H7 (cell line): ENCODE data around the gene THBS4. TPM values are rescaled to one million over a fixed set of nuclear protein-coding genes. Genes with fewer than 3 reads are reported as not detected.
A peak's percentile ranks its signal among the peaks of the same experiment; 100 is the strongest.
"Not testable (repeated sequence)": the region's sequence is repeated elsewhere in the genome, so short reads cannot be mapped to it uniquely, and the experiment has no call there.

Experiments used
- DNase-seq: peaks from one replicate; pipeline ENCODE4 v3.0.0; 2012
- H3K27me3 ChIP-seq: 2 replicates; pipeline ENCODE4 v1.6.0; 2011; ENCODE audit warnings: mild to moderate bottlenecking, low read length; ENCODE audit not compliant: control insufficient read depth, insufficient read depth
- H3K36me3 ChIP-seq: replicated peaks from 2 replicates; pipeline ENCODE4 v1.5.1; 2011; ENCODE audit warnings: low read length; ENCODE audit not compliant: control insufficient read depth, insufficient read depth
- H3K4me3 ChIP-seq: 2 replicates; pipeline ENCODE4 v1.5.1; 2011; ENCODE audit warnings: low read depth, mild to moderate bottlenecking, control low read depth, low read length, moderate library complexity; ENCODE audit not compliant: insufficient read depth
- total RNA-seq: library from RNA; depleted of rRNA; stranded (reverse); fragments of >200 nt; shearing (Covaris generic); gene quantifications from 2 replicates; pipeline ENCODE4 v1.2.3, GENCODE V29; 2014

Gene THBS4
- total RNA-seq, 1 experiment from 2014 or later = 3.1 TPM

DNA sequence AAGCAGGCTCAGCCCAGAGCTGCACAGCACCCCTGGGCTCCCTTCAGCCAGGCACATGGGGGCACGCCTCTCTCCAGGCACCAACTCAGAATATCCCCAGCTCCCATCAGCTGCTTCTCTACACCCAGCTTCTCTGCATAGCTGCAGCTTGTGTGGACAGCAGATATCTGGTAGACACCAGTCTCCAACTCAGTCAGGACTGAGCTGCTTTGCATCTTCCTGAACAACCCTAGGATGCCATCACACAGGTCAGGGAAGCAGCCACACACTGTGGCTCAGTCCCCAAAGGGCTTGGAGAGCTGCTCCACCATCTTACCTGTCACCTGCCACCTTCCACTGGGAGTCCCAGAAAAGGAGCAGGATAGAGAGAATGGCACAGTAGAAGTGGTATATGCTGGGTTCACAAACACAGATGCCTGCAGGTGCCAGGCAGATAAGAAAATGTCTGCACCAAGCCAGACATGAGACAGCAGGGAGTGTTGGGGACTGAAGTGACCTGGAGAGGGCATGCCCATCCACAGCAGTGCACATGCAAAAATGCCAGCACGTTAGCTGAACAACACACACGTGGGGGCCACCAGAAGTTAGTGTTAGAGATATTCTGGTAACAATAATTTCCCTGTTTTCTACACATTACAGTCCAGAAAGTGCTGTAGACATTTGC is 42.0 kb downstream of the THBS4 start:
- no peaks in the 10 kb centered on the region; the same call in 1 of the 2 replicates for H3K36me3 ChIP-seq
- no peak for DNase-seq
- no peak overlapping the region for H3K4me3 ChIP-seq
- H3K27me3 ChIP-seq = no peaks in the 10 kb centered on the region

DNA sequence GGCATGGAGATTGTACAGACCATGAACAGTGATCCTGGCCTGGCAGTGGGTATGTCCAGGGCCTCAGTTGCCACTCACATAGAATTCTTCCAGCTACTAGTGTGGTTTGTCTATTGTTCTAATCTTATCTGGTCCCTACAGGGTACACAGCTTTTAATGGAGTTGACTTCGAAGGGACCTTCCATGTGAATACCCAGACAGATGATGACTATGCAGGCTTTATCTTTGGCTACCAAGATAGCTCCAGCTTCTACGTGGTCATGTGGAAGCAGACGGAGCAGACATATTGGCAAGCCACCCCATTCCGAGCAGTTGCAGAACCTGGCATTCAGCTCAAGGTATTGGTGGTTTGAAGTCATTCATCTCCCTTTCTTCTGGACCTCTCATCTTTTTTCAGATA is 43.8 kb downstream of the THBS4 start:
- Histone ChIP-seq H3K36me3 (no peaks in the 10 kb centered on the region), H3K4me3 (no peak overlapping the region), H3K27me3 (no peaks in the 10 kb centered on the region)
- DNase-seq = no peak

- DNase-seq = no peak
- Histone ChIP-seq H3K36me3 (no peaks in the 10 kb centered on the region), H3K27me3 (no peaks in the 10 kb centered on the region), H3K4me3 (no peak overlapping the region)
Measured at GRCh38 chr5:80082281-80082680, 47.1 kb downstream of the THBS4 start.

DNA sequence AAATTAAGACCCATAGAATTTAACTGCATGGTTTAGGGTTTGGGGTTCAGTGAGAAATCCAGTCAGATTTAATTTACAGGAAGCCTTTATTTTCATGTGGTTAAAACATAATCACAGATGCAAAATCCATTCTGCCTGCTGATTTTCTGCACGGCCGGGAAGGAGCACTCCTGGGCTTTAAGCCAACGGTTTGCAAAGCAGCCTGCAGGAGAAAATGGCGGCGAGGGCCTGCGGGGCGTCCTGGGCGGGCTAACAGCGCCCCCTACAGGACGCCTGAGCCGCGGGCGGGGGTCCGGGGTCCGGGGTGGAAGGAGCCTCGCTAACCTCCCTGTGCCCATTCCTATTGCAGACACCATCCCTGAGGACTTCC is 47.6 kb downstream of the THBS4 start:
- H3K4me3 ChIP-seq = no peak overlapping the region
- no peaks in the 10 kb centered on the region for H3K36me3 ChIP-seq
- no peaks in the 10 kb centered on the region for H3K27me3 ChIP-seq
- peak; percentile 96 for DNase-seq

DNA sequence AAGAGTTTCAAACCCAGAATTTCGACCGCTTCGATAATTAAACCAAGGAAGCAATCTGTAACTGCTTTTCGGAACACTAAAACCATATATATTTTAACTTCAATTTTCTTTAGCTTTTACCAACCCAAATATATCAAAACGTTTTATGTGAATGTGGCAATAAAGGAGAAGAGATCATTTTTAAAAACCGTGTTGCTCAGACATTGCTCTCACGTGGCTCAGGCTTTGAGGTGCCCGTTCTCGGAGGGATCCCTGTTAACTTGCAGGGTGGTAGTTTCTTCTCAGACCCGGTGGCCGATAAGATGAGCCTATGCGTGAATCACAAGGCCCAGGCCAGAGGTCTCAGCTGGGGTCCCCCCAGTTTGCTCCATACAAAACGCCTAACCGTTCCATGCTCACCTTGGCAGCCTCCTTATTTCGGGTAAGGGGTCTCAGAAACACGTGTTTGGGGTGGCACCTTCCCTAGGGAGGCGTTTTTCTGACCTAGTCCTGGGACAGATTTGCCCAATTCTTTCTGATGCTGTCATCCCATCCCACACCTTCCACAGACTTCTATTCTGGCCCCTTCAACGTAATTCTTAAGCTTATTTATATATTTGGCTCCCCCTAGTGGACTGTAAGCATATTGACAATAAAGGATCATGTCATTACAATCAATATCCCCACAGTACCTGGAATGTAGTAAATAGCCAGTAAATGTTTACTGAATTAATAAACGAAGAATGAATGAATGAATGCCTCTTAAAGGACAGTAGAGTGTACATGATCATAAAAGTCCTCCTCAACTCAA is 48.1 kb downstream of the THBS4 start:
- peak; percentile 78 for DNase-seq
- Histone ChIP-seq H3K27me3 (no peaks in the 10 kb centered on the region), H3K36me3 (no peaks in the 10 kb centered on the region), H3K4me3 (no peak overlapping the region)

DNA sequence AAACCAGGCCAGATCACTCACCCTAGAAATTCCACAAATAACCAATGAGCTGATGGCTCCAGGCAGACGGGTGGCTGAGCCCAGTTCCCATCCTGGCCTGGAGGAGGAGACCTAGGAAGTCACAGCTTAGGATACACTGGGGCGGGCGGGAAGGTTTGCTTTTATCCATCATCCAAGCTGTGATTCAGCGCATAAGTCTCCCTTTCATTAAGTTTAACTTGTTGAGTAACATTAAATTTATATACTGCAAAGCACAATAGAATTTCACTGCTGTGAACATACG is 55.7 kb downstream of the THBS4 start:
- H3K4me3 ChIP-seq = no peak overlapping the region
- no peaks in the 10 kb centered on the region for H3K36me3 ChIP-seq
- H3K27me3 ChIP-seq = no peaks in the 10 kb centered on the region
- peak; percentile 50 for DNase-seq

DNA sequence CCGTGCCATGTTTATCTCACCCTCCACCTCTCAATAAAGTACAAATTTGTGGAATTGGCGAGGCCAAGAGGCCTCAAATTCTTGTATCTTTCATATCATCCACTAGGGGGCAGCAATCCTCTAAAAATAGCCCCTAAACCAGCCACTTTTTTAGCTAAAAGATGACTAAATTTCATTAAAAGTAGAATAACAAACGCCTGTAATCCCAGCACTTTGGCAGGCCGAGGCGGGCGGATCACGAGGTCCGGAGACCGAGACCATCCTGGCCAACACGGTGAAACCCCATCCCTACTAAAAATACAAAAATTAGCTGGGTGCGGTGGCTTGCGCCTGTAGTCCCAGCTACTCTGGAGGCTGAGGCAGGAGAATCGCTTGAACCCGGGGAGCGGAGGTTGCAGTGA is 56.6 kb downstream of the THBS4 start:
- H3K4me3 ChIP-seq, H3K36me3 ChIP-seq, H3K27me3 ChIP-seq: not testable (repeated sequence)
- peak; percentile 78 for DNase-seq

DNA sequence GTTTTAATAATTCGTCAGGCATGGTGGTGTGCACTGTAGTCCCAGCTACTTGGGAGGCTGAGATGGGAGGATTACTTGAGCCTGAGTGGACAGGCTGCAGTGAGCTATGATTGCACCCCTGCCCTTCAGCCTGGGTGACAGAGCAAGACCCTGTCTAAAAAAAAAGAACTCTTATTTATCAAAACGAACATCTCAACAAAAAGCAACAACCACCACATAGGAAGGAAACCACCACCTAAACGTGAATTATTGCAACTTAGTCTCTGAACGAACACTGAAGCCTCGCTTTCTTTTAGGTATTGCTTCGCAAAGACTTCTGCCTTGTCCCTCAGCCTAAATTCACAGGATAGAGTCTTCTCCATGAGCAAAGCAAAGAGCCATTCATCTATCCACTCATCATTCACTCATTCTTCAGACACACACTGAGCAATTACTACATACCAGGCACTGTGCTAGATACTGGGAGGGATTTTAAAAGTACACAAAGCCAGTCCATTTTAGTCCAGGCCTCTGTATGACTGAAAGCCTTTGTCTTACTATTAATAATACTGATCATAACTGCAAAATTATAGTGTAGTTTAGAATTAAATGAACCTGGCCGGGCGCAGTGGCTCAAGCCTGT is 57.4 kb downstream of the THBS4 start:
- Histone ChIP-seq H3K36me3 (no peaks in the 10 kb centered on the region), H3K4me3 (no peak overlapping the region), H3K27me3 (no peaks in the 10 kb centered on the region)
- no peak for DNase-seq

DNA sequence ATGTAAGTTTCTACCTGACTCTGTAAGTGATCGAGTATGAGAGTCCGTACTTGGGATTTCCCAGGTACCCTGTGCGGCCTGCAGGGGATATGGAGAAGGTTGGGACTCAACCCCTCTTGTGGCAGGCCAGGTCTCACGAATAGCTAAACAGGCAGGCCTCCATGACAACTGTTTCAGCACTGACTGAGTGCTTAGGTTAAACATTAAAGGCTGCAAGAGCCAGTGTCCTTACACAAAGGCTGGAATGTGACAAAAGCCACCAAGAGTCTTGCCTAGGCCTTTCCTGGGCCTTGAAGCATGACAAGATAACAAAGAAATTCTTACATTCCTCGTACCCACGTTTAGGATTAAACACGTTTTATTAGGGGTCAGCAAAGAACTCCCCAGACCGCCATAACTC is 58.6 kb downstream of the THBS4 start:
- H3K4me3 ChIP-seq = no peak overlapping the region
- no peaks in the 10 kb centered on the region for H3K27me3 ChIP-seq
- DNase-seq = peak; percentile 38

GRCh38 chr5:80094236-80094738 is 59.1 kb downstream of the THBS4 start:
- Histone ChIP-seq H3K36me3 (no peaks in the 10 kb centered on the region), H3K27me3 (no peaks in the 10 kb centered on the region), H3K4me3 (no peak overlapping the region)
- no peak for DNase-seq

More for the DNA sequence above, 58.6 kb downstream of the THBS4 start:
- H3K36me3 ChIP-seq = no peaks in the 10 kb centered on the region

- peak; percentile 73 for DNase-seq
- Histone ChIP-seq H3K27me3 (no peaks in the 10 kb centered on the region), H3K4me3 (no peak overlapping the region), H3K36me3 (no peaks in the 10 kb centered on the region)
Measured at GRCh38 chr5:80097451-80097850, 62.3 kb downstream of the THBS4 start.

DNA sequence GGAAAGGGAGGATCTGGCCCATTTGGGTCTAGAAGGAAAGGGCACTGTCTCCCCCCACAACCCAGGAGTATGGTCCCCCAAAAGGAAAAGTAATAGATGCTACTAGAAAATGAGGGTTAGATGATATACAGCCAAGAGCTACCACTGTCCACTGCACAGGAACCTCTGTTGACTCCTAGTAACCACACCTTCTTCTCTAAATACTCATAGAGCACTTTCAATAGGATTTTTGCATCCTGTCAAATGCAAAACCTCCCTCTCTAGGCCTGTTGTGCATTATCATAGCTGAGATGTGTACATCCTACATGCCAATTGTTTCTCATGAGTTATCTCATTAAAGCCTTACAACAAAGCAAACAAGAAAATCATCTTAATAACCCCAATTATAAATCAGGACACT is 66.8 kb downstream of the THBS4 start:
- no peaks in the 10 kb centered on the region for H3K36me3 ChIP-seq
- H3K27me3 ChIP-seq = no peaks in the 10 kb centered on the region
- DNase-seq = no peak

GRCh38 chr5:80103371-80103770 is 68.2 kb downstream of the THBS4 start:
- DNase-seq = no peak
- H3K36me3 ChIP-seq = no peaks in the 10 kb centered on the region
- no peak overlapping the region for H3K4me3 ChIP-seq
- H3K27me3 ChIP-seq = no peaks in the 10 kb centered on the region

More for the DNA sequence above, 66.8 kb downstream of the THBS4 start:
- H3K4me3 ChIP-seq = no peak overlapping the region

GRCh38 chr5:80105698-80106439 is 70.7 kb downstream of the THBS4 start:
- H3K36me3 ChIP-seq = no peaks in the 10 kb centered on the region
- H3K4me3 ChIP-seq = no peak overlapping the region
- no peak for DNase-seq
- no peaks in the 10 kb centered on the region for H3K27me3 ChIP-seq
